Tibial nerve (tissue), 4 donors: Measurements from ENCODE around the gene CD81.

Source experiments
- CTCF ChIP-seq, 5 experiments: fragments of 200-600 bp in 3 of 5; fragments of 450-650 bp in 2 of 5; sonication (generic) in 3 of 5; IDR thresholded peaks; one replicate each; pipeline ENCODE4 v1.5.1; 2016 to 2019; ENCODE audit warnings: antibody characterized with exemption in 5 of 5, mild to moderate bottlenecking in 3 of 5, moderate library complexity in 2 of 5
- EP300 ChIP-seq, 2 donors: sonication (generic); formaldehyde crosslinking; IDR thresholded peaks; one replicate each; pipeline ENCODE4 v1.6.1; 2017; ENCODE audit warnings: antibody characterized with exemption in 2 of 2, mild to moderate bottlenecking in 1 of 2
- POLR2A ChIP-seq, 2 donors: fragments of 450-650 bp; IDR thresholded peaks; one replicate each; pipeline ENCODE4 v1.6.1; 2017; ENCODE audit warnings: antibody characterized with exemption in 2 of 2, mild to moderate bottlenecking in 2 of 2, moderate library complexity in 2 of 2

- TF ChIP-seq POLR2A (IDR thresholded peaks at IDR 0.05) = no peak
- no peak for TF ChIP-seq CTCF (IDR thresholded peaks at IDR 0.05)
- no peak for TF ChIP-seq EP300 (IDR thresholded peaks at IDR 0.05)
Measured at GRCh38 chr11:2415171-2415570, 38.1 kb downstream of the CD81 start.
